ENCODE results near the gene ZFP91. TPM values are rescaled to one million over a fixed set of nuclear protein-coding genes. Genes with fewer than 3 reads are reported as not detected.
A peak's percentile ranks its signal among the peaks of the same experiment; 100 is the strongest.

The ZFP91 gene
- total RNA-seq, 4 donors from 2014 or later = 45.0 to 47.7 (median 47.2) TPM

DNA sequence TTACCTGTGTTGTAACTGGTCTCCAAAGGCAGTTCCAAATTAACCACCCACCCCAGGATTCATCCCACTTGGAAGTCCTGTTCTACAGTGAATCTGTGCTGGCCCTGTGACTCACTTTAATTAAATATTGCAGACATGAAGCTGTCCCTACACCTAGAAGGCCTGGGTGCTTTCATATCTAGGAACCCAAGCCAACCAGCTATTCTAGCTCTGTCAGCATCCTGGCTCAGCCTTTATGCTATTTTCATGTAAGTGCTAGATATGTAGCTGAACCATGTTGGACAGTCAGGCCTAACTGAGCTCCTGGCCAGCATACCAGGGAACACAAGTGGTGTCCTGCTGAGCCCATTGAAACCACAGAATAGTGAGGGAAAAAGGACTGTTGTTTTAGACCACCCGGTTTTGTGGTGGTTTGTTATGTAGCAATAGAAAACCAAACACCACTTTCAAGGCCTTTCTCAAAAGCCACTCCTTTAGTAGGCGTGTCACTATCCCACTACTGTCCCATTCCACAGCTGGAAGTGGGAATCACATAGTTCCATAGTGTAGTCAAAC is 73.9 kb downstream of the ZFP91 start:
- DNase-seq (ENCODE audit: low spot score in 2 of 2) = no peak
- Histone ChIP-seq H3K4me1 (peaks cover 0 to 3% (median 0%) of the 10 kb centered on the region in 4 donors), H3K27me3 (no peaks in the 10 kb centered on the region), H3K9me3 (peaks cover 0 to 6% (median 0%) of the 10 kb centered on the region in 4 donors), H3K4me3 (no peak overlapping the region), H3K27ac (no peak overlapping the region), H3K36me3 (no peaks in the 10 kb centered on the region)
- WGBS, 2 donors = 71 to 78% methylated on average over 2 of the region's 2 CpGs
- no peak for TF ChIP-seq CTCF (IDR thresholded peaks at IDR 0.05)
- no peak for TF ChIP-seq POLR2A (IDR thresholded peaks at IDR 0.05)
- TF ChIP-seq EP300 (IDR thresholded peaks at IDR 0.05) = no peak

DNA sequence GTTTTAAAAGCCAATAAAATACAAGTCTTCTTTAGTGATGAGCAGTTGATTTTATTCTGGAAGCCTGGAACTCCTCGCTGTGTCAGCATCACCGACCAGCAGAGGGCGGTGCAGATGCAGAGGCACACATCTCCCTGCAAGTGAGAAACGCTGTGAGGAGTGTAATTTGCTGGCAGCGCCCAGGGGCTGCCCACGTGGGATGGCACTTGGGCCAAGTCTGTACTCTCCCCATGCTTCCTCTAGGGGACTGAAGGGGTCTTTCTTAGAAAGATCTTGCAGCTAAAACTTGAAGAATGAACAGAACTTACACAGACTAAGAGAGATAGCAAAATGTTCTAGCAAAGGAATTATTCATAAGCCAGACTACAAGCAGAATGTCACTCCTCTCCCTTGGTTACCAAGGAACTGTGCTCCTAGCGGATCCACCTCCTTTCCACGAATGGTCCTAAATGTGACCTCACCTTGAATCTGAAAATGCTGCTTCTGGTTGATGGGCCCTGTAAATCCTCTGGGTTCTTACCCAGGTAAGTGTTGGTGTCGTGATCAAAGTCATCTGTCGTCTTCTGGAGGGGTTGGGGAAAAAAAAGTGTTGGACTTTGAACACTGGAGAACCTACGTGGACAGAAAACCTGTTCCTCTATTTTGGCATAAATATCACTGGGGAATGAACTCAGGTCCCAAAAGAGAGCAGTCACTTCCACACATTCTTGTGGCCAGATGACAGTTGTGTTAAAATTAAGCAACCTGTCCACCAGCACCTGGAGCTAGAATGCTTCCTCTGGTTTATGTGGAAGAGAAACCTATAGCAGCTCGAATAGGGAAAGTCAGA is 75.4 kb downstream of the ZFP91 start:
- TF ChIP-seq POLR2A (IDR thresholded peaks at IDR 0.05) (no peak), CTCF (IDR thresholded peaks at IDR 0.05) (peak; percentile 73 to 91 (median 83))

GRCh38 chr11:58654908-58655296 is 76.0 kb downstream of the ZFP91 start:
- Histone ChIP-seq H3K27ac (no peak overlapping the region), H3K27me3 (no peaks in the 10 kb centered on the region), H3K4me1 (peaks cover 0 to 3% (median 0%) of the 10 kb centered on the region in 4 donors), H3K9me3 (peaks cover 0 to under 1% (median 0%) of the 10 kb centered on the region in 4 donors), H3K4me3 (no peak overlapping the region), H3K36me3 (no peaks in the 10 kb centered on the region)
- TF ChIP-seq EP300 (IDR thresholded peaks at IDR 0.05) = no peak
- no peak for TF ChIP-seq POLR2A (IDR thresholded peaks at IDR 0.05)
- TF ChIP-seq CTCF (IDR thresholded peaks at IDR 0.05) = no peak
- WGBS, 2 donors = 90 to 100% methylated on average over 1 of the region's 1 CpG
- DNase-seq (ENCODE audit: low spot score in 2 of 2) = no peak

More for the DNA sequence above, 75.4 kb downstream of the ZFP91 start:
- WGBS, 2 donors = 28 to 30% methylated on average over 12 of the region's 12 CpGs
- peak; percentile 64 to 84 for DNase-seq (ENCODE audit: low spot score in 2 of 2)
- no peaks in the 10 kb centered on the region for H3K36me3 ChIP-seq
- H3K4me1 ChIP-seq = peaks cover 0 to 3% (median 0%) of the 10 kb centered on the region in 4 donors
- H3K27ac ChIP-seq = no peak overlapping the region
- peaks cover 0 to 6% (median 0%) of the 10 kb centered on the region in 4 donors for H3K9me3 ChIP-seq
- no peaks in the 10 kb centered on the region for H3K27me3 ChIP-seq
- no peak overlapping the region for H3K4me3 ChIP-seq

GRCh38 chr11:58656348-58656747 is 77.5 kb downstream of the ZFP91 start:
- peaks cover 0 to 3% (median 0%) of the 10 kb centered on the region in 4 donors for H3K4me1 ChIP-seq
- DNase-seq (ENCODE audit: low spot score in 2 of 2) = no peak
- no peaks in the 10 kb centered on the region for H3K9me3 ChIP-seq
- no peak overlapping the region for H3K4me3 ChIP-seq
- WGBS, 2 donors = 84 to 95% methylated on average over 2 of the region's 2 CpGs
- TF ChIP-seq CTCF (IDR thresholded peaks at IDR 0.05) (no peak), EP300 (IDR thresholded peaks at IDR 0.05) (no peak), POLR2A (IDR thresholded peaks at IDR 0.05) (no peak)
- H3K36me3 ChIP-seq = no peaks in the 10 kb centered on the region
- no peaks in the 10 kb centered on the region for H3K27me3 ChIP-seq
- no peak overlapping the region for H3K27ac ChIP-seq

- TF ChIP-seq POLR2A (IDR thresholded peaks at IDR 0.05) = no peak
- TF ChIP-seq CTCF (IDR thresholded peaks at IDR 0.05) = no peak
- no peak for TF ChIP-seq EP300 (IDR thresholded peaks at IDR 0.05)
- peaks cover 0 to 3% (median 0%) of the 10 kb centered on the region in 4 donors for H3K4me1 ChIP-seq
Observed at GRCh38 chr11:58658623-58659022, 79.8 kb downstream of the ZFP91 start.

More at GRCh38 chr11:58658623-58659022, 79.8 kb downstream of the ZFP91 start:
- DNase-seq (ENCODE audit: low spot score in 2 of 2) = no peak
- 53 to 77% methylated on average over 3 of the region's 3 CpGs for WGBS, 2 donors
- Histone ChIP-seq H3K9me3 (no peaks in the 10 kb centered on the region), H3K36me3 (no peaks in the 10 kb centered on the region), H3K27me3 (peaks cover 0 to 8% of the 10 kb centered on the region in 2 donors), H3K27ac (no peak overlapping the region), H3K4me3 (no peak overlapping the region)

All from tibial nerve (tissue), 4 donors.